GM12801 (cell line): ENCODE results near the gene NCKAP5.

Experiments used
- CTCF ChIP-seq: IDR thresholded peaks from one replicate; pipeline ENCODE4 v1.5.1; 2011; ENCODE audit warnings: control low read depth; ENCODE audit not compliant: insufficient read length; ENCODE audit errors: extremely low read depth

Gene NCKAP5

GRCh38 chr2:132654968-132655367 is 913.3 kb downstream of the NCKAP5 start:
- TF ChIP-seq CTCF = no peak

- TF ChIP-seq CTCF = no peak
Observed at GRCh38 chr2:132654335-132654734, 913.9 kb downstream of the NCKAP5 start.

- no peak for TF ChIP-seq CTCF
Observed at GRCh38 chr2:132652474-132652873, 915.8 kb downstream of the NCKAP5 start.

GRCh38 chr2:132651115-132652045 is 916.9 kb downstream of the NCKAP5 start:
- TF ChIP-seq CTCF = no peak

GRCh38 chr2:132646540-132647108 is 921.6 kb downstream of the NCKAP5 start:
- TF ChIP-seq CTCF = no peak

- no peak for TF ChIP-seq CTCF
Observed at GRCh38 chr2:132645722-132646539, 922.3 kb downstream of the NCKAP5 start.

- no peak for TF ChIP-seq CTCF
Observed at GRCh38 chr2:132645176-132645575, 923.1 kb downstream of the NCKAP5 start.
